WI38 (cell line): Measurements from ENCODE around the gene COL6A3.

Experiments
- H3K4me3 ChIP-seq: 2 replicates; pipeline ENCODE4 v1.5.1; 2011; ENCODE audit warnings: low read depth, mild to moderate bottlenecking, control low read depth, low read length
- TF ChIP-seq, protein P1 (sequence below): IDR thresholded peaks from 2 replicates; pipeline ENCODE4 v1.5.1; 2012; ENCODE audit warnings: low read depth, mild to moderate bottlenecking, control low read depth, low read length

The COL6A3 gene

DNA sequence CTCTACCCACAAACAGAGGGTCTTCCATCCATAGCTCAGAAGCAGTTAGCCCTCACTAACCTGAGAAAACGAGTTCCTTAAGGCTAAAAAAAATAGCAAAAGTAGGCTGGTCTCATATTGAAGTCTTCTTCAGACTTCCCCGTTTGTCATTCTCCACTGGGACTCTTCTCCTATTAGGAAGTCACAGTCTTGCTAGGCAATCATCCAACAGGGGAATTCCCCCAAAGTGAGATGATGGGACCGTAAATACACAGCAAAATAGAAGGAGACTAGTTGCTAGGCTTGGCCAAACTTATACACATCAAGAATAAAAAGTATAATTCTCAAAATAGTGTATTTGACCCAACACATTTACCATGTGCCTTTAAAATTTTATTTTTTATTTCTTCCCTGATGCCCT, 34.3 kb downstream of the COL6A3 start:
- H3K4me3 ChIP-seq = no peak overlapping the region
- TF ChIP-seq, protein P1, sequence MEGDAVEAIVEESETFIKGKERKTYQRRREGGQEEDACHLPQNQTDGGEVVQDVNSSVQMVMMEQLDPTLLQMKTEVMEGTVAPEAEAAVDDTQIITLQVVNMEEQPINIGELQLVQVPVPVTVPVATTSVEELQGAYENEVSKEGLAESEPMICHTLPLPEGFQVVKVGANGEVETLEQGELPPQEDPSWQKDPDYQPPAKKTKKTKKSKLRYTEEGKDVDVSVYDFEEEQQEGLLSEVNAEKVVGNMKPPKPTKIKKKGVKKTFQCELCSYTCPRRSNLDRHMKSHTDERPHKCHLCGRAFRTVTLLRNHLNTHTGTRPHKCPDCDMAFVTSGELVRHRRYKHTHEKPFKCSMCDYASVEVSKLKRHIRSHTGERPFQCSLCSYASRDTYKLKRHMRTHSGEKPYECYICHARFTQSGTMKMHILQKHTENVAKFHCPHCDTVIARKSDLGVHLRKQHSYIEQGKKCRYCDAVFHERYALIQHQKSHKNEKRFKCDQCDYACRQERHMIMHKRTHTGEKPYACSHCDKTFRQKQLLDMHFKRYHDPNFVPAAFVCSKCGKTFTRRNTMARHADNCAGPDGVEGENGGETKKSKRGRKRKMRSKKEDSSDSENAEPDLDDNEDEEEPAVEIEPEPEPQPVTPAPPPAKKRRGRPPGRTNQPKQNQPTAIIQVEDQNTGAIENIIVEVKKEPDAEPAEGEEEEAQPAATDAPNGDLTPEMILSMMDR = no peak

DNA sequence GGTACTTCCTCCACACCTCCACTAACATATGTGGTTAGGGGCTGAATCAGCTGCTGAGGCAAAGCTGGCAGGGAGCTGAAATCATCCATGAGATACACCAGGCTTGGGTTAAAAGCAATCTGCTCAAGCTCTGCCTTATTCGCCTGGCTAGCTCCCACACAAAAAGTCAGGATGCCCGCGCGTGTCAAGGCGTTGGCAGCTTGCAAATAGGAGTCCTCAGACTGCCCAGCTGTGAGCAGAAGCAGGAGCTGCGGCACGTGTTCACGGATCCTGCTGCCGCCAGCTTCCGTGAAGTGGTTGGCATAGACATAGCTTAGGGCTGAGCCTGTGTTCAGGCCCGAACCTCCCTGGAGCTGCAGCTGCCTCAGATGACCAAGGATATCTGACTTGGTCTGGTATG, 35.3 kb downstream of the COL6A3 start:
- no peak overlapping the region for H3K4me3 ChIP-seq
- TF ChIP-seq, protein P1 = no peak

DNA sequence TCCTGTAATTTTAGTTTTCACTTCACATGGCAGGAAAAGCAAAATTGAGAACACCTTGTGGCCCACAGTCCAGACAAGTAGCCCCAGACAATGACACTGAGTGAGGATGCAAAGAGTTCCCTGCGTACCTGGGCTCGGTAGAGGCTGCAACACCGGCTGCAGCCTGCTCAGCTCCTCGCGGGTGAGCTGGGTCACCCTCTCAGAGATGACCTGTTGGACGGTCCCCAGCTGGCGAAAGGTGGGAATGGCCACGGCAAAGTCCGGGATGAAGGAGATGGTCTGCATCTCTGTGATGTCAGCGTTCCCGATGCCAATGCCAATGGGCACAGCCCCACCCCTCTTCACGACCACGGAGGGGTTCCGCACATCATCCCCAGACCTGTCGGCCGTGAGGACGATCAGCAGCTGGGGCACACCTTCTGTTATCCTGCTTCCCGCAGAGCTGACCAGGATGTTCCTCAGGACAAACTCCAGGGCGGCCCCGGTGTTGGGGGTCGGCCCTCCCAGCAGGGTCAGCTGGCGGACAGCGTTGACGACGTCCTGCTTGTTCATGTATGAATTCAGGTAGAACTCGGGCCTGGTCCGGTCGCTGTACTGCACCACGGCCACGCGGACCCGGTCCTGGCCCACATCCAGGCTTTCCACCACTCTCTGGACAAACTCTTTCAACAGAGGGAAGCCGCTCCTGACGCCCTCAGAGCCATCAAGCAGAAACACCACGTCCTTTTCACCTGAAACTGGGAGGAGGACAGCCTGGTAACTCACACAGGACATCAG, 39.5 kb downstream of the COL6A3 start:
- H3K4me3 ChIP-seq = no peak overlapping the region
- TF ChIP-seq, protein P1 = no peak

DNA sequence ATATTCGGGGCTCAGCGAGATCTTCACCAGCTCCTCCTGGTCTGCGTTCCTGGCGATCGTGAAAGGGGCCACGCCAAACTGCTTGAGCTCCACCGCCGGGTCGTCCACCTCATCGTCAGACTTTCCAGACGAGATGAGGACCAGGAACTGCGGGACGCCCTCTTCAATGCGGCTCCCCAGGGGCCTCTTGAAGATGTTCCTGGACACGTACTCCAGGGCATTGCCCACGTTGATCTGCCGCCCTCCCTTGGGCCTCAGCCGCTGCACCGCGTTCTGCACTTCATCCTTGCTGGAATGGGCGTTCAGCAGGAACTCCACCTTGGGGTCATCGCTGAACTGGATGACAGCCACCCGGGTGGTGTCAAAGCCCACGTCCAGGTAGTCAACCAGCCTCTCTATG, 42.1 kb downstream of the COL6A3 start:
- TF ChIP-seq, protein P1 = no peak
- H3K4me3 ChIP-seq = no peak overlapping the region

DNA sequence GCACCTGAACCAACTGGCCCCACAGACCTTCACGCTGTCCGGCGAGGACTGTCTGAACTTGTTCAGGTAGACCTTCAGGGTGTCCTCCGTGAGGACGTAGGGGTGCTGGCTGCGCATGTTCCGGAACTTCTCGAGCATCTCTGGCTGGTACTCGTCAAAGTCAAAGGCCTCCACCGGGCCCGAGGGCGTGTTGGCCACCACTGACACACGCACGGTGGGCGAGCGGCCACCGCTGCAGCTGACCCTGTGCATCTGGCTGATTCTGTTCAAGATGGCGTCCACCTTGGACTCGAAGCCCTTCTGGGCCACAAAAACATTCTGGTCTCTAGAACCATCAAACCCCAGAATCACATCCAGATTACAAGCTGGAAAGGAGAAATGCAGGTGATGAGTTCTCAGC, 48.3 kb downstream of the COL6A3 start:
- no peak overlapping the region for H3K4me3 ChIP-seq
- TF ChIP-seq, protein P1 = no peak

DNA sequence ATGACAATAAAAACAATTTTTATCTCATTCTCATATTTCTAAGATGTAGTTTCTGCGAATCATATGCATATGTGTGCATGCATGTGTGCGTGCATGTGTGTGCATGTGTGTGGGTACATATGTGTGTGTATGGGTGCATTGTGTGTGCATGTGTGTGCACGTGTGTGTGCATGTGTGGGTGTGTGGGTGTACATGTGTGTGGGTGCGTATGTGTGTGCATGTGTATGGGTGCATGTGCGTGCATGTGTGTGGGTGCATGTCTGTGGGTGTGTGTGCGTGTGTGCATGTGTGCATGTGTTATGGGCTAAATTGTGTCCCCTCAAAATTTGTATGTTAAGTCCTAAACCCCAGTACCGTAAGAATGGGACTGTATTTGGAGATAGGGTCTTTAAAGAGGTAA, 49.3 kb downstream of the COL6A3 start:
- TF ChIP-seq, protein P1 = no peak
- H3K4me3 ChIP-seq = no peak overlapping the region

DNA sequence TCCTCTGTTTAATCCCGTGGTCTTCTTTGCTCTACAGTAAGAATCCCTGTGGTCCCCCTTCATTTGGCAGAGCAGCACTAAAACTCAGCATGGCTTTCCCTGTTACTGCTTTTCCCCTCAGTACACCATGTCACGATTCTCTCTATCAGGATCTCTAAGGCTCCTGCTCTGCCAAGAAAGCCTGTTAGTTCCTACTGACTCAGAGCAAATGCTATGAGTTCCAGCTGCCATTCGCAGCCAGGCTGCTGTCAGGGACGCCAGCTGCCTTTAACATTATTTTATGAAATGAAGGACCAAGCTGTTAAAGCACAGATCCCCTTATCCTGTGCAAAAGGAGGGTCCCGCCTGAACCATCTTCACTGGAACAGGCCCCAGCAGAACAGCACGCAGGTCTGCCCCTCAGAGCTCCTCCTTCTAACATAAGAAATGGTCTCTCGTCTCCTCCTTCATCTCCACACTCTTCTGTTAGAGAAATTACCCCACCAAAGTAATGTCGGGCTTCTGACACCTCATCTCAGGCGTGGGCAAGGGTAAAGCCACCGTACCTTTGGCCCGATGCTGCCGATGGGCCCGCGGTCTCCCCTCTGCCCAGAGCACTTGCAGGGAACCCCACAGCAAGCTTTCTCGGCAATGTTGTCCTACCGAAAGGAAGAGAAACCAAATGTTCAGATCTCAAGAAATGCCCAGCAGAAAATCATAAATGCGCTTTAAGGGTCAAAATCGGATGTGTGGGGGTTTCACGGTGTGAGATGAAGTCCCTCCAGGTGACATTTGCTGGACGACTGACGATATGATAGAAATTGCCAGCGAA, 52.6 kb downstream of the COL6A3 start:
- H3K4me3 ChIP-seq = no peak overlapping the region

More for the DNA sequence above, 52.6 kb downstream of the COL6A3 start:
- TF ChIP-seq, protein P1 = no peak
